ENCODE measurements around the gene ALG12. TPM values are rescaled to one million over a fixed set of nuclear protein-coding genes. Genes with fewer than 3 reads are reported as not detected.

The ALG12 gene
- total RNA-seq, 2 donors from 2014 or later = 14.8 to 15.3 TPM

- Mint-ChIP-seq H3K27ac (peak overlapping the region in 1 of 2 donors; percentile 86), H3K36me3 (peaks cover 12 to 46% of the 10 kb centered on the region in 2 donors), H3K9me3 (peaks cover 0 to 6% of the 10 kb centered on the region in 2 donors)
- ATAC-seq (no peak), DNase-seq (ENCODE audit: low spot score in 2 of 2) (no peak)
These were observed 23.8 kb downstream of the ALG12 start for GRCh38 chr22:49894322-49895054.

GRCh38 chr22:49893025-49893424, 25.2 kb downstream of the ALG12 start:
- Mint-ChIP-seq H3K36me3 (peaks cover 12 to 60% of the 10 kb centered on the region in 2 donors), H3K9me3 (peaks cover 0 to 6% of the 10 kb centered on the region in 2 donors), H3K27ac (peak overlapping the region in 1 of 2 donors; percentile 32)
- DNase-seq (ENCODE audit: low spot score in 2 of 2) (no peak), ATAC-seq (no peak)

- ATAC-seq = no peak
- H3K36me3 Mint-ChIP-seq = peaks cover 12 to 65% of the 10 kb centered on the region in 2 donors
- peaks cover 0 to 6% of the 10 kb centered on the region in 2 donors for H3K9me3 Mint-ChIP-seq
- no peak for DNase-seq (ENCODE audit: low spot score in 2 of 2)
- H3K27ac Mint-ChIP-seq = no peak overlapping the region
These were observed 25.9 kb downstream of the ALG12 start for GRCh38 chr22:49892226-49892899.

- Mint-ChIP-seq H3K27ac (no peak overlapping the region), H3K36me3 (peaks cover 29 to 68% of the 10 kb centered on the region in 2 donors), H3K9me3 (peaks cover 0 to 6% of the 10 kb centered on the region in 2 donors)
- DNase-seq (ENCODE audit: low spot score in 2 of 2) = no peak
- no peak for ATAC-seq
These were observed 29.2 kb downstream of the ALG12 start for GRCh38 chr22:49889071-49889470.

GRCh38 chr22:49887702-49888101, 30.5 kb downstream of the ALG12 start:
- DNase-seq (ENCODE audit: low spot score in 2 of 2) = no peak
- H3K36me3 Mint-ChIP-seq = peaks cover 24 to 64% of the 10 kb centered on the region in 2 donors

GRCh38 chr22:49887064-49887451, 31.2 kb downstream of the ALG12 start:
- peaks cover 0 to 6% of the 10 kb centered on the region in 2 donors for H3K9me3 Mint-ChIP-seq
- ATAC-seq = no peak
- H3K36me3 Mint-ChIP-seq = peaks cover 23 to 63% of the 10 kb centered on the region in 2 donors
- no peak for DNase-seq (ENCODE audit: low spot score in 2 of 2)
- no peak overlapping the region for H3K27ac Mint-ChIP-seq

More at GRCh38 chr22:49887702-49888101, 30.5 kb downstream of the ALG12 start:
- peaks cover 0 to 6% of the 10 kb centered on the region in 2 donors for H3K9me3 Mint-ChIP-seq
- ATAC-seq = no peak
- no peak overlapping the region for H3K27ac Mint-ChIP-seq

GRCh38 chr22:49886346-49887063, 31.7 kb downstream of the ALG12 start:
- peaks cover 0 to 4% of the 10 kb centered on the region in 2 donors for H3K9me3 Mint-ChIP-seq
- H3K36me3 Mint-ChIP-seq = peaks cover 21 to 60% of the 10 kb centered on the region in 2 donors
- DNase-seq (ENCODE audit: low spot score in 2 of 2) = no peak

GRCh38 chr22:49885881-49886280, 32.4 kb downstream of the ALG12 start:
- DNase-seq (ENCODE audit: low spot score in 2 of 2) (no peak), ATAC-seq (no peak)
- Mint-ChIP-seq H3K27ac (no peak overlapping the region), H3K9me3 (no peaks in the 10 kb centered on the region), H3K36me3 (peaks cover 17 to 54% of the 10 kb centered on the region in 2 donors)

More at GRCh38 chr22:49886346-49887063, 31.7 kb downstream of the ALG12 start:
- no peak overlapping the region for H3K27ac Mint-ChIP-seq
- ATAC-seq = no peak

GRCh38 chr22:49885281-49885680, 33.0 kb downstream of the ALG12 start:
- no peak for DNase-seq (ENCODE audit: low spot score in 2 of 2)

GRCh38 chr22:49884503-49885260, 33.6 kb downstream of the ALG12 start:
- peaks cover 17 to 47% of the 10 kb centered on the region in 2 donors for H3K36me3 Mint-ChIP-seq
- H3K27ac Mint-ChIP-seq = peak overlapping the region in 1 of 2 donors; percentile 32

More at GRCh38 chr22:49885281-49885680, 33.0 kb downstream of the ALG12 start:
- peaks cover 17 to 49% of the 10 kb centered on the region in 2 donors for H3K36me3 Mint-ChIP-seq
- no peak for ATAC-seq
- H3K9me3 Mint-ChIP-seq = no peaks in the 10 kb centered on the region
- H3K27ac Mint-ChIP-seq = no peak overlapping the region

GRCh38 chr22:49884075-49884474, 34.2 kb downstream of the ALG12 start:
- ATAC-seq (no peak), DNase-seq (ENCODE audit: low spot score in 2 of 2) (no peak)
- no peaks in the 10 kb centered on the region for H3K9me3 Mint-ChIP-seq
- H3K36me3 Mint-ChIP-seq = peaks cover 17 to 41% of the 10 kb centered on the region in 2 donors
- H3K27ac Mint-ChIP-seq = peak overlapping the region in 1 of 2 donors; percentile 32

More at GRCh38 chr22:49884503-49885260, 33.6 kb downstream of the ALG12 start:
- no peaks in the 10 kb centered on the region for H3K9me3 Mint-ChIP-seq
- DNase-seq (ENCODE audit: low spot score in 2 of 2) (no peak), ATAC-seq (no peak)

GRCh38 chr22:49883294-49883640, 35.0 kb downstream of the ALG12 start:
- DNase-seq (ENCODE audit: low spot score in 2 of 2) (no peak), ATAC-seq (no peak)
- peaks cover 17 to 39% of the 10 kb centered on the region in 2 donors for H3K36me3 Mint-ChIP-seq
- H3K27ac Mint-ChIP-seq = no peak overlapping the region
- H3K9me3 Mint-ChIP-seq = no peaks in the 10 kb centered on the region

GRCh38 chr22:49882519-49883293, 35.5 kb downstream of the ALG12 start:
- peaks cover 17 to 39% of the 10 kb centered on the region in 2 donors for H3K36me3 Mint-ChIP-seq

GRCh38 chr22:49881856-49882255, 36.4 kb downstream of the ALG12 start:
- ATAC-seq = no peak
- peak overlapping the region in 1 of 2 donors; percentile 66 for H3K27ac Mint-ChIP-seq
- peaks cover 12 to 36% of the 10 kb centered on the region in 2 donors for H3K36me3 Mint-ChIP-seq
- no peaks in the 10 kb centered on the region for H3K9me3 Mint-ChIP-seq
- DNase-seq (ENCODE audit: low spot score in 2 of 2) = no peak

More at GRCh38 chr22:49882519-49883293, 35.5 kb downstream of the ALG12 start:
- H3K27ac Mint-ChIP-seq = no peak overlapping the region
- ATAC-seq (no peak), DNase-seq (ENCODE audit: low spot score in 2 of 2) (no peak)
- H3K9me3 Mint-ChIP-seq = no peaks in the 10 kb centered on the region

GRCh38 chr22:49880281-49880680, 38.0 kb downstream of the ALG12 start:
- Mint-ChIP-seq H3K36me3 (peaks cover 7 to 46% of the 10 kb centered on the region in 2 donors), H3K27ac (peak overlapping the region in 1 of 2 donors; percentile 78), H3K9me3 (no peaks in the 10 kb centered on the region)
- DNase-seq (ENCODE audit: low spot score in 2 of 2) (no peak), ATAC-seq (peak in 1 of 2 donors; percentile 64)
